ENCODE data around the gene BANP.

BANP gene

DNA sequence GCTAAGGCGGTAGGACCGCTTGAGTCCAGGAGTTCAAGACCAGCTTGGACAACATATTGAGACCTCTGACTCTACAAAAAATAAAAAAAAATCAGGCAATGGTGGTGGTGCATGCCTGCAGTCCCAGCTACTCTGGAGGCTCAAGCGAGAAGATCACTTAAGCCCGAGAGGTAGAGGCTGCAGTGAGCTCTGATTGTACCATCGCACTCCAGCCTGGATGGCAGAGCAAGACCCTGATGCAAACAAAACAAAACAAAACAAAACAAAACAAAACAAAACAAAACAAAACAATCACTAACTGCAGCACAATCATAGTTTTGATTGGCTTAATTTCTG is 2.5 kb upstream of the BANP start:
- DNase-seq (ENCODE audit: low read depth, low spot score), result no peak

DNA sequence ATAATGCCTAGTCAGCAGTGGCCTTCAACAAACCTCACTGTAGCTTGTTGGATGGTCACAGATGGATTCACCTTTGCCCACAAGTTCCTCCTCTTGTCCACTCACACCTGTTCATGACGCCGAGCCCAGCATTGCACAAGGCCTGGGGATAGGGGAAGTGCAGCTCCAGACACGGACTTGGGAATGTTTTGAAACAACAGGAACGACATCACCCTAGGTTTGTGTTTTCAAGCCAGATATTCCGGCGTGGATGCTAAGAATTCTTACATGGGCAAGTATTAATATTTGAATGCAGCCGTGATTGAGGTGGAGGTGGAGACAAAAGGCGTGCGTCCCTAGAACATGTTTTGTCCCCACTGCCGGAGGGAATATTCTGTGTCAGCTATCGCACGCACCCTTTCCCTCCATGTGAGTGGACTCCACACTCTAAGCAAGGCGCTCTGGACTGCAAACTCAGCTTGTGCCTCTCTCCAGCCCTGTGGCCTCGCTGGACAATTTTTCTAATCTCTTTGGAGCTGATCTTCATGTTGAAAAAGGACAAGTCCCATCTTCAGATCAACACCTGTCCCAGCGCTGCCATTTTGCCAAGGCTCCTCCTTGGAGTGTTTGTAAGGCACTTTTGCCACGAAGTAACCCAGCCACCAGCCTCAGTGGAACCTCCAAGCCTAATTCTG is 2.0 kb upstream of the BANP start:
- no peak for DNase-seq (ENCODE audit: low read depth, low spot score)

DNA sequence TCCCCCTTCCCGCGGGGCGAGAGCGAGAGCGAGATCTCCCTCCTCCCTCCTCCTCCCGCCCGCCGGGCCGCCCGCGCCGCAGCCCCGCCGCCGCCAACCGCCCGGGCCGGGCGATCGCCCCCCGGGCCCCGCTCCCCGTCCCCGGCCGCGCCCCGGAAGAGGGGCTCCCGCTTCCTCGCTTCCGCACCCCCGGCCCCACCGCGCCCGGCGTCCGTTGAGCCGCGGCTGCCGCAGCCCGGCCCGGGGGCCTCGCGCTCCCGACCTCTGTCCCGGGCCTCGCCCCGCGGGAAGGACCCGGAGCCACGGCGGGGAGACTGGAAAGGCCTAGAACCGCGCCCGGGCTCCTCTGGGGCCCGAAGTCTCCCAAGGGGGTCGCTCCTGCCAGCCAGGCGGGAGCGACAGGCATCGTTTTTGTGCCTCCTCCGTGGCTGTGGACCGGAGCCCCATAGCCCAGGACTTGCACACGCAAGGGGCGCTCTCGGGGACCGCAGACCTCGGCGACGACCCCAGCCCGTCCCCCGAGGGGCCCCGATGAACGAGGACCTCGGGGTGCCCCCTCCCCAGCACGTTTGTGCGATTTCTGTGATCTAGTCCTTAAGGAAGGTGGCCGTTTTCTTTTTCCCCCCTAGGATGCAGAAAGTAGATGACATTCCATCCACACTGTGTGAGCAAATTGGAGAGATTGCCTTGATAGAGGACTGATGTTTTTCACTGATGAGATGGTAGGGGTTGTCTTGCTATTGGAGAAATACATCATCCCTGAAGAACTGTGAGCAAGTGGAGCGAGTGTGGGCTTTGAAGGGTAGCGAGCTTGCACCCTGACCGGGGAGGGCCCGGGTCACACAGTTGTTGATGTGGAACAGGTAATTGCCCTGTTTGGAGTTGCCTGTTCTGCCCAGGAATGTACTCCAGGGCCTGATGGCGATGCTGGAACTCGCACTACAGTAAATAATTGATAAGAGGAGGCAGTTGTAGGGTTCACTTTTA is 611 bp downstream of the BANP start:
- DNase-seq (ENCODE audit: low read depth, low spot score), result no peak

GRCh38 chr16:87952751-87953150 is 1.5 kb downstream of the BANP start:
- DNase-seq (ENCODE audit: low read depth, low spot score), result no peak

- DNase-seq (ENCODE audit: low read depth, low spot score), result no peak
Observed at GRCh38 chr16:87953308-87954215, 2.3 kb downstream of the BANP start.

- DNase-seq (ENCODE audit: low read depth, low spot score), result no peak
Observed at GRCh38 chr16:87954361-87954760, 3.1 kb downstream of the BANP start.

DNA sequence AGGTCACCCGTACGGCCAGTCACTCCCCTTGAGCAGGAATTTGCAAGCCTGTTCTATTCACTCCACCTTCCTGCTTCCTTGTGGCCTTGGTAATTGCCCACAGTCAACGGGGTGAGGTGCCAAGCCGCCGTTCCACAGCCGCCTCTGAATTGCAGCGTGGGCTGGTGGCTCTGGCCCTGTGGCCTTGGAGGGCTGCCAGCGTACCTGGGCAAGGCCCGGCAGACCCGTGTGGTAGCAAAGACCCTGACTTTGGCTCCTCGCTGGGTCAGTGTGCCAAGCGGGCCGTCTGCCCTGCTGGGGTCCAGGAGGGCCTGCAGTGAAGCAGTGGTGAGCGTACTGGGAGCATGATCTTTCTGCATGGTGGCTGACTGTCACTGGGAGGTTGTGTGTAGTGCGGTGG is 3.6 kb downstream of the BANP start:
- DNase-seq (ENCODE audit: low read depth, low spot score), result no peak

DNA sequence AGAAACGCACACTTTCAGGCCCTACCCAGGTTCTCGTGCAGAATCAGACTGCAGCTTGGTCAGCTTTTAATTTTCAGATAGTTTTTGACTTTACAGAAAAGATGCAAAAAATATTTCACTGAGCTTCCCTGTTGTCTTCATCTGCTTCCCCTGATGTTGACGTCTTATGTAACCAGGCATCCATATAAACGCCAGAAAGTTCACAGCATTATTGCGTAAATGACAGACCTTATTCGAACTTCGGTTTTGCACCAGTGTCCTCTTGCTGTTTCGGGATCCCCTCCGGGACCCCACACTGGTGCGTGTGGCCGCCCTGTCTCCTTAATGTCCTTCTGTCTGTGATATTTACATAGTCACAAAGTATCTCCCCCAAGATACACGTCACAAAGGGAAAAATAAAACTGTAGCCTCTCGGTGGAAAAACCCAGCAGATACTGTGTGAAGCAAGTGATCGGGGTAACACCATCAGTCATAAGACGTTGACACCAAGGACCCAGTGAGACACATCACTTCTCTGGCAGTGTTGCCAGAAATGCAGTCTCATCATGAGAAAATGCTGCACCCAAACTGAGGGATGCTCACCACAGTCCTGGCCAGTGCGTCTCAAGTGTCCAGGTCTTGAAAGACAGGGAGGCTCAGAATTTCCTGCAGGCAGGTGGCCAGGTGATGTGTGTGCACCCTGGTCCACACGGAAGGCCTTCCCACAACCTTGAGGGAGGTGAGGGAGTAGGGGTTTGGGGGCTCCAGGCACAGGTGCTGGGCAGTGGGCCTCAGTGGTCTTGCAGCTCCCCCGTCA is 4.3 kb downstream of the BANP start:
- DNase-seq (ENCODE audit: low read depth, low spot score), result no peak

DNA sequence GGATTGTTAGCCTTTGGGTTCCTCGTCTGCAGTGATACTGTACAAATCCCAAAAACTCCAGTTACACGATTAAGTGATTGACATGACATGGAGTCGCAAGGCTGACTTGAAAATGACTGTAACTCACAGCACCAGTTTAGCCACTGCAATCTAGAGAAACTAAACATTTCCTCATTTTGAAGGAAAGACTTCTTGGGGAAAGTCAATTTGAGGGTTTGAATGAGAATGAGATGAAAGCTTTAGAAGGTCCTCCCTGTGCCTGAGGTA is 4.8 kb downstream of the BANP start:
- no peak for DNase-seq (ENCODE audit: low read depth, low spot score)

GRCh38 chr16:87956365-87957231 is 5.4 kb downstream of the BANP start:
- DNase-seq (ENCODE audit: low read depth, low spot score), result no peak

GRCh38 chr16:87957296-87958094 is 6.3 kb downstream of the BANP start:
- DNase-seq (ENCODE audit: low read depth, low spot score), result no peak

- DNase-seq (ENCODE audit: low read depth, low spot score), result no peak
Observed at GRCh38 chr16:87958632-87959031, 7.4 kb downstream of the BANP start.

DNA sequence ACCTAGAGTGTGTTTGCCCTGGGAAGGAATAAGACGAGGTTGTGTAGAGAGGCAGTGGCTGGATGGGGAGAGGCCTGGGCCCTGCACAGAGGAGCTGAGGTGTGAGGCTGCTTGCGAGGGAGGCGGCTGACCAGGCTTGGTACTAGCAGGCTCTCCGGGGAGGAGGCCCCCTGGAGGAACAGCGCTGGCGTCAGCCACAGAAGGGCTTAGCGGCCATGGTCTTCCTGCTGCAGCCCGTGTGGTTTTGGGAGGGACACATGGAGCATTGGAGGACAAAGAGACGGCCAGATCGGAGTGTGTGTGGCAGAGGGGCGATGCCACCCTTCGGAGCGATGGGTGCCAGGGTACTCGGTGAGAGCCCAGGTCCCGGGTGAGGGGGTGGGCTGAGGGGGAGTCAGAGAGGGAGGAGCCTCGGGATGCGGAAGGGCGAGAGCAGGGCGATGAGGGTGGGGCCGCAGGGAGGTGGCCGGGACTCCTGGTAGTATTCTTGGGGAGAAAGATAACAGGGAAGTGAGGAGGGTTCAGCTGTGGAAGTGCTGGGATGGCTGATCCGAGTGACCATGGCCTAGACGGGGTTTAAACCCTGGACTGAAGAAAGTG is 8.3 kb downstream of the BANP start:
- DNase-seq (ENCODE audit: low read depth, low spot score), result no peak

- DNase-seq (ENCODE audit: low read depth, low spot score), result no peak
Observed at GRCh38 chr16:87960296-87960695, 9.1 kb downstream of the BANP start.

DNA sequence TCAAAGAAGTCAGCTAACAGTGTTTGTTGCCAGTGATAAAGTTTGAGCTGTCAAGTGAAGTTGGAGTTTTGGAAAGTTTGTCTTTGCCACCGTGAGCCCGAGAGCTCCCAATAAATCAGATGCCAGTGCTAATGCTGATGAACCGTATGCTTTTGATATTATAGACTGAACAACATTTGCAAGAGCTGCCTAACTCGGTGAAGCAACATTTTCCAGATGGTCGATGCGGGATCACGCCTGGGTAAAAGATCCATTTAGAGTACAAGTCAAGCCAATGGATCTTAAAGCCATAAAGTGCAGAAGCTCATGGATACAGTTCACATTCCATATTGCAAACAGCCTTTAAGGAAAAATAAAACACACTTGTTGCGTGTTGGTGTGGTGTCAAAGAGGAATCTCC is 9.6 kb downstream of the BANP start:
- no peak for DNase-seq (ENCODE audit: low read depth, low spot score)

GRCh38 chr16:87961623-87962022 is 10.4 kb downstream of the BANP start:
- DNase-seq (ENCODE audit: low read depth, low spot score), result no peak

- DNase-seq (ENCODE audit: low read depth, low spot score), result no peak
Observed at GRCh38 chr16:87963400-87963799, 12.2 kb downstream of the BANP start.

GRCh38 chr16:87964049-87964659 is 12.9 kb downstream of the BANP start:
- no peak for DNase-seq (ENCODE audit: low read depth, low spot score)

DNA sequence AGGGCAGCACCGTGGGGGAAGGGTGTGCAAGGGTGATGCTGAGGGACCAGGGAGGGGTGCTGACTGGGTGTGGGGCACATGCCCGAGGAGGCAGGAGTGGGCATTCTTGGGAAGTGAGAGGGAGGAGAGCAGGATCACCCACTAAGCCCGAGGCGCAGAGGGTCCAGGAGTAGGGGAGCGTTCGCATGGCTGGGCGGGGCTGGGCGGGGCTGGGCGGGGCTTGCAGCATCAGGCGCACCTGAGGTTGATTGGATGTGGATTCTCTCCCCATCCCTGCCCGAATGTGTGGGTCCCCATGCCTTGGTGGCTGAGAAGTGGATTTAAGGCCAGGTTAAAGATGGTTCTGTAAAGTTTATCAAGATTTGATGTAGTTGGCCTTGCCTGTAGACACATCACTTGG is 14.2 kb downstream of the BANP start:
- no peak for DNase-seq (ENCODE audit: low read depth, low spot score)

All from brain pericyte (primary cell).